Heart left ventricle (tissue), 13 donors: ENCODE measurements around the gene WDR7.

Experiments used
- POLR2A ChIP-seq, 2 donors: fragments of 450-650 bp; IDR thresholded peaks; one replicate each; pipeline ENCODE4 v1.6.1; 2017; ENCODE audit warnings: antibody characterized with exemption in 2 of 2, mild to moderate bottlenecking in 2 of 2, moderate library complexity in 2 of 2
- TF ChIP-seq, protein P1 (sequence below), 12 donors: fragments of 200-600 bp; sonication (generic) in 4 of 12; IDR thresholded peaks; one replicate each; pipeline versions ENCODE4 v1.5.0 to v1.8.0; 2018 to 2022; ENCODE audit warnings: antibody characterized with exemption in 12 of 12, mild to moderate bottlenecking in 5 of 12
- donor health status: ischemic (EF 13 %, LVEDD 7.1; RV severe dilation, severe dysfunction).
- donor health status: DM: no; HTN: yes; CAD: no.
- donor health status: DM: no; HTN: no; CAD: no.
- donor health status: ischemic (EF 25% LVEDD 6.9; RV normal size, moderate dysfunction).
- donor health status: ischemic (EF 25% LVEDD 5.7; RV mildly dilated, moderate dysfunction).
- donor health status: ischemic (EF 35%, LVEDD 5.7; RV mildly dilated, moderate dysfunction).
- donor health status: nonischemic (EF 11% LVEDD 7.7; RV severe dilation, severe dysfunction).
- donor health status: DM: yes; HTN: yes; CAD: no.
- donor health status: PGD.
- donor health status: ischemic (EF 29% LVEDD 5.4; RV normal size, mild dysfunction).
- donor health status: nonischemic (EF 23%, LVEDD 6.1; RV moderate dilation, normal function).

DNA sequence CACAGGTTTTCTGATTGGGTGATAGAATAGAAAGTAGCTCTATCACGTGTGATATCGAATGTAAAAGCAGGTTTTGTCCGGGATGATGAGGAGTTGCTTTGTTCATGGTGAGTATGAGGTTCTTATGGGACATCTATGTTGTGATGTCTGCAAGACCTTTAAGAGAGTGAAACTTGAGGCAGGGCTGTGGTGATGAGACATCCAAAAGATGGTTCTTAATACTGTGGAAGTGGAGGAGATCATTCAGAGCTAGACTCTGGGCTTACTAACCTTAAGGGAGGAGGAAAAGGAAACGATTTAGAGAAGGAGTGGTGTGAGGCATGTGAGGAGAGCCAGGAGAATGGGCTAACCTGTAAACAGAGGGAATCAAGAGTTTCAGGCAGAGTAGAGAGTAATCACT, 92.0 kb downstream of the WDR7 start:
- TF ChIP-seq, protein P1, sequence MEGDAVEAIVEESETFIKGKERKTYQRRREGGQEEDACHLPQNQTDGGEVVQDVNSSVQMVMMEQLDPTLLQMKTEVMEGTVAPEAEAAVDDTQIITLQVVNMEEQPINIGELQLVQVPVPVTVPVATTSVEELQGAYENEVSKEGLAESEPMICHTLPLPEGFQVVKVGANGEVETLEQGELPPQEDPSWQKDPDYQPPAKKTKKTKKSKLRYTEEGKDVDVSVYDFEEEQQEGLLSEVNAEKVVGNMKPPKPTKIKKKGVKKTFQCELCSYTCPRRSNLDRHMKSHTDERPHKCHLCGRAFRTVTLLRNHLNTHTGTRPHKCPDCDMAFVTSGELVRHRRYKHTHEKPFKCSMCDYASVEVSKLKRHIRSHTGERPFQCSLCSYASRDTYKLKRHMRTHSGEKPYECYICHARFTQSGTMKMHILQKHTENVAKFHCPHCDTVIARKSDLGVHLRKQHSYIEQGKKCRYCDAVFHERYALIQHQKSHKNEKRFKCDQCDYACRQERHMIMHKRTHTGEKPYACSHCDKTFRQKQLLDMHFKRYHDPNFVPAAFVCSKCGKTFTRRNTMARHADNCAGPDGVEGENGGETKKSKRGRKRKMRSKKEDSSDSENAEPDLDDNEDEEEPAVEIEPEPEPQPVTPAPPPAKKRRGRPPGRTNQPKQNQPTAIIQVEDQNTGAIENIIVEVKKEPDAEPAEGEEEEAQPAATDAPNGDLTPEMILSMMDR (IDR thresholded peaks at IDR 0.05): no peak
- TF ChIP-seq POLR2A (IDR thresholded peaks at IDR 0.05): no peak
